Coronary artery (tissue), 2 donors: ENCODE results near the gene FOXP1.

ENCODE experiments used
- DNase-seq: peaks from one replicate; pipeline ENCODE4 v3.0.0-alpha.2; 2017; ENCODE audit warnings: low spot score
- H3K27ac ChIP-seq, 2 donors: fragments of 200-600 bp; sonication (generic); one replicate each; pipeline ENCODE4 v1.5.1; 2016 to 2019
- H3K4me3 ChIP-seq: fragments of 200-600 bp; sonication (generic); 2 replicates; pipeline ENCODE4 v1.5.1; 2016; ENCODE audit warnings: mild to moderate bottlenecking, moderate library complexity
- CTCF ChIP-seq: fragments of 200-600 bp; sonication (generic); IDR thresholded peaks from one replicate; pipeline ENCODE4 v1.5.1; 2019; ENCODE audit warnings: antibody characterized with exemption

FOXP1 gene

GRCh38 chr3:71511446-71511845 is 72.1 kb downstream of the FOXP1 start:
- DNase-seq = no peak
- Histone ChIP-seq H3K27ac (no peak overlapping the region), H3K4me3 (no peak overlapping the region)
- TF ChIP-seq CTCF = no peak

- Histone ChIP-seq H3K4me3 (peak overlapping the region; percentile 28), H3K27ac (peak overlapping the region in 1 of 2 donors; percentile 25)
- no peak for DNase-seq
- no peak for TF ChIP-seq CTCF
Observed at GRCh38 chr3:71511037-71511436, 72.5 kb downstream of the FOXP1 start.

DNA sequence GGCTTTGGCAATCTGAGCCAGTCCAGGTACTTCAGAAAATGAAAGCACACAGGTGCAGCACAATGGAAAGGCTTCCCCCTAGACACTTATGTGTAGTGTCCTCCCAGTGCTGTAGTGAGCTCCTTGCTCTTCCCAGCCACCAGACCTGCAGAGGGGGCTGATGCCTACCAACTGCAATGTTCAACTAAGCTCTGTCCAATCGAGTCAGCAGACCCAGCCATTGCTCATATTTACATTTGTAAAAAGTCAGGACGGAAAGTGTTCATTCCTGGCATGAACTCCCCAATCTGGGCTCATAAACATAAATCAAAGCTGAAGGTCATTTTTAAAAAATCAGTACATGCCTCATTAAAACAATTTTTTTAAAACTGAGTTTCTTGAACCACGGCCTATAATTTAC is 73.0 kb downstream of the FOXP1 start:
- no peak for DNase-seq
- Histone ChIP-seq H3K27ac (peak overlapping the region in 1 of 2 donors; percentile 25), H3K4me3 (no peak overlapping the region)
- no peak for TF ChIP-seq CTCF

GRCh38 chr3:71509066-71509465 is 74.5 kb downstream of the FOXP1 start:
- DNase-seq = no peak
- H3K27ac ChIP-seq = no peak overlapping the region
- H3K4me3 ChIP-seq = no peak overlapping the region
- TF ChIP-seq CTCF = no peak

DNA sequence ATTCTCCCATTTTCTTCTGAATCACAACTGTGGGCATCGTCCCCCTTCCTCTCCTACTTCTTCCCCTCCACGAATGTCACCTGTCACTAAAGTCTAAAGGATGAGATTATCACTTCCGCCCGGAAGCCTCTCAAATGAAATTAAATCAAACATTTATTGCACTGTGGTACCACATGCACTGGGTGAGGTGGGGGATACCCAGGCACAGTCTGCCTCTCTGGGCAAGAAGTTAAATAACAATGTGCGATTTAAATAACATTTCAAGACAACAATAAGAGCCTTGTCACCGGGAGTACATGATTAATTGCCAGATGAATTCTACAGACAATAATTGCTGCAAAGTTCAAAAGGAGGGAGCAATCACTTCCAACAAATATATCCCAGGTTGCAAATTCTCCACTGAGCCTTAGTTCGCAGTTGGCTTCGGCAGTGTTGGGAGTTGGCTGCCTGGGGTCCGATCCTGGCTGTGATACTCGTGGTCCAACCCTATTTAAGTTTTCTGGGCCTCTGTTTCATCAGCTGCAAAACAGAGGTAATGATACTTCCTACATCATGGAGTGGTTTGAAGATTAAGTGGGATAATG is 77.7 kb downstream of the FOXP1 start:
- DNase-seq = no peak
- Histone ChIP-seq H3K27ac (no peak overlapping the region), H3K4me3 (no peak overlapping the region)
- TF ChIP-seq CTCF = no peak

GRCh38 chr3:71504250-71505036 is 79.1 kb downstream of the FOXP1 start:
- DNase-seq = no peak
- Histone ChIP-seq H3K27ac (no peak overlapping the region), H3K4me3 (no peak overlapping the region)
- TF ChIP-seq CTCF = no peak
